ENCODE results near the gene ASTE1.
A peak's percentile ranks its signal among the peaks of the same experiment; 100 is the strongest.

ASTE1 gene

GRCh38 chr3:130971208-130971607, 55.4 kb downstream of the ASTE1 start:
- Histone ChIP-seq H3K27me3 (ENCODE audit: insufficient read depth, low read length) (no peaks in the 10 kb centered on the region), H3K9ac (ENCODE audit: low read depth, low read length) (no peak overlapping the region), H3K9me3 (ENCODE audit: insufficient read depth, low read depth, low read length) (no peaks in the 10 kb centered on the region), H3K36me3 (ENCODE audit: insufficient read depth, low read depth, low read length) (peaks cover 53% of the 10 kb centered on the region), H3K4me1 (ENCODE audit: insufficient read depth, low read length) (peaks cover 9% of the 10 kb centered on the region), H3K4me3 (ENCODE audit: low read length) (no peak overlapping the region), H3K27ac (ENCODE audit: low read length) (no peak overlapping the region)

DNA sequence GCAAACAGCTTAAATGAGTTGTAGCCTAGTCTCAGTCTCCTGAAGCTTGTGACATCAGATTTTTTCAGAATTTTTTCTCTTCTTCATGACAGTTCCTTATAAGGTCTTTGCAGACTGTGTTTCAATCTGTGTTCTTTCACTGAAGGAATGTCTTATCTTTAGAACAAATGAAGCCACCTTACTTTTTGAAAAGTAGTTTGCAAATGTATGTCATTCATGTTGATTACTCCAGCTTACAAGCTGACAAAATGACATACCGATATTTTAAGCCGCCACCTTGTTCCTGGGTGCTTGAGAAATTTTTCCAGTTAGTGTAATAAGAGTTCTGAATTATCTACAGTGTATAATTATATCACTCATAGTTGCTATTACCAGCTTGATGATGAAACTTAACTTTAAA, 57.0 kb downstream of the ASTE1 start:
- no peak overlapping the region for H3K27ac ChIP-seq (ENCODE audit: low read length)
- H3K27me3 ChIP-seq (ENCODE audit: insufficient read depth, low read length): no peaks in the 10 kb centered on the region
- no peaks in the 10 kb centered on the region for H3K9me3 ChIP-seq (ENCODE audit: insufficient read depth, low read depth, low read length)
- peaks cover 57% of the 10 kb centered on the region for H3K36me3 ChIP-seq (ENCODE audit: insufficient read depth, low read depth, low read length)
- H3K4me1 ChIP-seq (ENCODE audit: insufficient read depth, low read length): peaks cover 5% of the 10 kb centered on the region; the same call in 1 of the 2 replicates
- H3K9ac ChIP-seq (ENCODE audit: low read depth, low read length): no peak overlapping the region
- H3K4me3 ChIP-seq (ENCODE audit: low read length): no peak overlapping the region

- no peaks in the 10 kb centered on the region for H3K9me3 ChIP-seq (ENCODE audit: insufficient read depth, low read depth, low read length)
- H3K4me1 ChIP-seq (ENCODE audit: insufficient read depth, low read length): peaks cover 6% of the 10 kb centered on the region
- H3K36me3 ChIP-seq (ENCODE audit: insufficient read depth, low read depth, low read length): peaks cover 57% of the 10 kb centered on the region
- no peaks in the 10 kb centered on the region for H3K27me3 ChIP-seq (ENCODE audit: insufficient read depth, low read length)
- H3K27ac ChIP-seq (ENCODE audit: low read length): no peak overlapping the region
- H3K9ac ChIP-seq (ENCODE audit: low read depth, low read length): no peak overlapping the region
- no peak overlapping the region for H3K4me3 ChIP-seq (ENCODE audit: low read length)
Observed at GRCh38 chr3:130968221-130968620, 58.4 kb downstream of the ASTE1 start.

GRCh38 chr3:130967281-130967680, 59.3 kb downstream of the ASTE1 start:
- Histone ChIP-seq H3K4me3 (ENCODE audit: low read length) (no peak overlapping the region), H3K9ac (ENCODE audit: low read depth, low read length) (no peak overlapping the region), H3K27ac (ENCODE audit: low read length) (no peak overlapping the region), H3K36me3 (ENCODE audit: insufficient read depth, low read depth, low read length) (peaks cover 57% of the 10 kb centered on the region), H3K4me1 (ENCODE audit: insufficient read depth, low read length) (peaks cover 8% of the 10 kb centered on the region), H3K27me3 (ENCODE audit: insufficient read depth, low read length) (no peaks in the 10 kb centered on the region), H3K9me3 (ENCODE audit: insufficient read depth, low read depth, low read length) (no peaks in the 10 kb centered on the region)

DNA sequence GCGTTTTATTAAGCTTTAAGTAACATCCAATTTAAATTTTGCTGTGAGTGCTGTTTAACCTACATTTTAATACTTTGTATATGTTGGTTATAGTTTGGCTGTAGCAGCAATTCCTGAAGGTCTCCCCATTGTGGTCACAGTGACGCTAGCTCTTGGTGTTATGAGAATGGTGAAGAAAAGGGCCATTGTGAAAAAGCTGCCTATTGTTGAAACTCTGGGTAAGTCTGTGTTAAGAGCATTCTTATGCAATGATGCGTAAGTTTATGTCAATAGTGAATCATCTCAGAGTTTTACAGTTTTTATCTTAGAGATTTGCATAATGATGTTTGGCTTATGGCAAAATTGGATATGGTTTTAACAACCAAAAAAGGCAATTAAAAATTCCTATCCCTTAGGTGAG, 62.7 kb downstream of the ASTE1 start:
- H3K4me1 ChIP-seq (ENCODE audit: insufficient read depth, low read length): peaks cover 11% of the 10 kb centered on the region
- peak overlapping the region; percentile 31; the same call in 1 of the 2 replicates for H3K4me3 ChIP-seq (ENCODE audit: low read length)
- H3K9ac ChIP-seq (ENCODE audit: low read depth, low read length): peak overlapping the region; percentile 10; the same call in 1 of the 2 replicates
- no peaks in the 10 kb centered on the region for H3K9me3 ChIP-seq (ENCODE audit: insufficient read depth, low read depth, low read length)
- H3K36me3 ChIP-seq (ENCODE audit: insufficient read depth, low read depth, low read length): peaks cover 65% of the 10 kb centered on the region
- no peak overlapping the region for H3K27ac ChIP-seq (ENCODE audit: low read length)
- H3K27me3 ChIP-seq (ENCODE audit: insufficient read depth, low read length): no peaks in the 10 kb centered on the region
